Glutamatergic neuron (in vitro differentiated cells): ENCODE measurements around the gene IFNG. TPM values are rescaled to one million over a fixed set of nuclear protein-coding genes. Genes with fewer than 3 reads are reported as not detected.

ENCODE experiments used
- DNase-seq: peaks from one replicate; pipeline ENCODE4 v3.0.0; 2022
- H3K27ac Mint-ChIP-seq: one replicate; pipeline ENCODE4 v1.8.0; 2020; ENCODE audit warnings: mild to moderate bottlenecking, mixed read lengths, inconsistent platforms; ENCODE audit not compliant: unreplicated experiment
- H3K27me3 Mint-ChIP-seq: one replicate; pipeline ENCODE4 v1.8.0; 2020; ENCODE audit warnings: mild to moderate bottlenecking, moderate library complexity, mixed read lengths, inconsistent platforms; ENCODE audit not compliant: unreplicated experiment
- H3K36me3 Mint-ChIP-seq: one replicate; pipeline ENCODE4 v1.8.0; 2020; ENCODE audit warnings: mild to moderate bottlenecking, mixed read lengths, inconsistent platforms; ENCODE audit not compliant: unreplicated experiment
- H3K4me1 Mint-ChIP-seq: one replicate; pipeline ENCODE4 v1.8.0; 2020; ENCODE audit warnings: mild to moderate bottlenecking, low read depth, mixed read lengths, inconsistent platforms; ENCODE audit not compliant: unreplicated experiment
- H3K4me3 Mint-ChIP-seq: one replicate; pipeline ENCODE4 v1.8.0; 2020; ENCODE audit warnings: mild to moderate bottlenecking, mixed read lengths, inconsistent platforms; ENCODE audit not compliant: unreplicated experiment
- H3K9me3 Mint-ChIP-seq: one replicate; pipeline ENCODE4 v1.8.0; 2020; ENCODE audit warnings: mild to moderate bottlenecking, moderate library complexity, mixed read lengths, inconsistent platforms; ENCODE audit not compliant: unreplicated experiment
- total RNA-seq: library from RNA; stranded (reverse); fragmentation: NEBNext Ultra II Directional; extraction: Animal tissue kit (Norgen Biotek cat#: 25700); gene quantifications from one replicate; pipeline ENCODE4 v1.2.1, GENCODE V29; 2021; ENCODE audit not compliant: unreplicated experiment
- TF ChIP-seq, protein P1 (sequence below): fragments of 200-600 bp; sonication (generic); IDR thresholded peaks from one replicate; pipeline ENCODE4 v1.5.0; 2021; ENCODE audit not compliant: partially characterized antibody, unreplicated experiment

Gene IFNG
- total RNA-seq, 1 donor from 2014 or later: not detected

DNA sequence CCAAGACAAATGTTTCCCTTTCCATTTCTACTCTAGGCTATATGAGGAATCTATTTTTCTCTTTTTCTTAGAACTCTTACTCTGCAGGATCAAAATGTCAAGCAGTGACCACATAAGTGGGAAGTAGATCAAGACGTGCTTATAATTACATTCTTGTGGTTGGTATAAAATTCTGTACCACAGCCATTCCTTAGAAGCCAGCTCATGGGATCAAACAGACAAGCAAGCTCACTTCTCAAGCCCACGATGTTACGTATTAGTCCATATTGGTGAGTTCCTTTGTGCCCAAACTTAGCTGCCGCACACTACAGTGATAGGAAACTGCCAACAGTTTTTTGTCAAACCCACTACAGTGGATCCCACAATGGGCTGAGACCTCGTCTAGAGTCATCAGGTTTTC is 53.4 kb downstream of the IFNG start:
- no peaks in the 10 kb centered on the region for H3K9me3 Mint-ChIP-seq
- no peak for DNase-seq
- H3K4me3 Mint-ChIP-seq: no peak overlapping the region
- TF ChIP-seq, protein P1, sequence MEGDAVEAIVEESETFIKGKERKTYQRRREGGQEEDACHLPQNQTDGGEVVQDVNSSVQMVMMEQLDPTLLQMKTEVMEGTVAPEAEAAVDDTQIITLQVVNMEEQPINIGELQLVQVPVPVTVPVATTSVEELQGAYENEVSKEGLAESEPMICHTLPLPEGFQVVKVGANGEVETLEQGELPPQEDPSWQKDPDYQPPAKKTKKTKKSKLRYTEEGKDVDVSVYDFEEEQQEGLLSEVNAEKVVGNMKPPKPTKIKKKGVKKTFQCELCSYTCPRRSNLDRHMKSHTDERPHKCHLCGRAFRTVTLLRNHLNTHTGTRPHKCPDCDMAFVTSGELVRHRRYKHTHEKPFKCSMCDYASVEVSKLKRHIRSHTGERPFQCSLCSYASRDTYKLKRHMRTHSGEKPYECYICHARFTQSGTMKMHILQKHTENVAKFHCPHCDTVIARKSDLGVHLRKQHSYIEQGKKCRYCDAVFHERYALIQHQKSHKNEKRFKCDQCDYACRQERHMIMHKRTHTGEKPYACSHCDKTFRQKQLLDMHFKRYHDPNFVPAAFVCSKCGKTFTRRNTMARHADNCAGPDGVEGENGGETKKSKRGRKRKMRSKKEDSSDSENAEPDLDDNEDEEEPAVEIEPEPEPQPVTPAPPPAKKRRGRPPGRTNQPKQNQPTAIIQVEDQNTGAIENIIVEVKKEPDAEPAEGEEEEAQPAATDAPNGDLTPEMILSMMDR: no peak
- H3K27ac Mint-ChIP-seq: no peak overlapping the region
- H3K4me1 Mint-ChIP-seq: no peaks in the 10 kb centered on the region
- no peaks in the 10 kb centered on the region for H3K27me3 Mint-ChIP-seq
- no peaks in the 10 kb centered on the region for H3K36me3 Mint-ChIP-seq

Other genes with a start within 250 kb of the IFNG start
- not detected for gene IFNG-AS1, start 170.3 kb downstream of the IFNG start, total RNA-seq
- not detected for gene IL26, start 66.1 kb upstream of the IFNG start, total RNA-seq
- gene IL22, start 93.9 kb upstream of the IFNG start, total RNA-seq: not detected
- 7.9 TPM for gene MDM1, start 172.6 kb upstream of the IFNG start, total RNA-seq